Gastrocnemius medialis (tissue), 4 donors: ENCODE measurements around the gene SCO1.

Experiments used
- CTCF ChIP-seq, 5 experiments: fragments of 450-650 bp in 3 of 5; fragments of 200-600 bp in 2 of 5; sonication (generic) in 2 of 5; IDR thresholded peaks in 4 of 5; conservative IDR thresholded peaks in 1 of 5; 1 replicate in 4 of 5; 2 replicates in 1 of 5; pipeline ENCODE4 v1.5.1; 2016 to 2019; ENCODE audit warnings: antibody characterized with exemption in 5 of 5, mild to moderate bottlenecking in 3 of 5, moderate library complexity in 3 of 5
- POLR2A ChIP-seq, 2 donors: fragments of 450-650 bp; IDR thresholded peaks; one replicate each; pipeline ENCODE4 v1.6.1; 2017; ENCODE audit warnings: antibody characterized with exemption in 2 of 2, mild to moderate bottlenecking in 2 of 2, moderate library complexity in 2 of 2

GRCh38 chr17:10716218-10716617 is 18.9 kb upstream of the SCO1 start:
- TF ChIP-seq CTCF (IDR thresholded peaks at IDR 0.05 in 4 of 5, conservative IDR thresholded peaks at IDR 0.05 in 1 of 5) (no peak), POLR2A (IDR thresholded peaks at IDR 0.05) (no peak)
